CD1c-positive myeloid dendritic cell (primary cell): ENCODE results near the gene S100P.

Experiments
- DNase-seq: peaks from one replicate; pipeline ENCODE4 v3.0.0-alpha.2; 2016; ENCODE audit errors: extremely low spot score

S100P gene

DNA sequence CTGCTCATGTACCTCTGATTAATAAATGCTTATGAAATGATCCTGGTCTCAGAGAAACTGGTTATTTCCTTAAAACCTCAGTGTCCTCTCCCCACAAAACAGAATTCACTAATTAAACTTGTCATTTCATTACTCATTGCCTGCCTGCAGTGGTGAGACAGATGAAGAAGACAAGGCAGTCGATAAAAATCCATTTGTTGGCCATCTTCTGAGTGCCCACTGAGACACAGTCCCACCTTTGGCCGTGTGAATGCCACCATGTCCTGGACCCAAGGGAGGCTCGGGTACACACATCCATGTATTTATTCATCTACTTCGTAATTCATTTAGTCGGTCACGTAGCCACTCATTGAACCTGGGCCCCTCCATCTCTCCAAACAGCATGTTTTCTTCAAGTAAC lies 3.5 kb downstream of the S100P start:
- DNase-seq: no peak

- no peak for DNase-seq
Measured at GRCh38 chr4:6699388-6699787, 5.7 kb downstream of the S100P start.

- DNase-seq: no peak
Measured at GRCh38 chr4:6699903-6700302, 6.2 kb downstream of the S100P start.

GRCh38 chr4:6701371-6701770 lies 7.7 kb downstream of the S100P start:
- DNase-seq: no peak

- no peak for DNase-seq
Measured at GRCh38 chr4:6702761-6703160, 9.1 kb downstream of the S100P start.

GRCh38 chr4:6703786-6704185 lies 10.1 kb downstream of the S100P start:
- no peak for DNase-seq

DNA sequence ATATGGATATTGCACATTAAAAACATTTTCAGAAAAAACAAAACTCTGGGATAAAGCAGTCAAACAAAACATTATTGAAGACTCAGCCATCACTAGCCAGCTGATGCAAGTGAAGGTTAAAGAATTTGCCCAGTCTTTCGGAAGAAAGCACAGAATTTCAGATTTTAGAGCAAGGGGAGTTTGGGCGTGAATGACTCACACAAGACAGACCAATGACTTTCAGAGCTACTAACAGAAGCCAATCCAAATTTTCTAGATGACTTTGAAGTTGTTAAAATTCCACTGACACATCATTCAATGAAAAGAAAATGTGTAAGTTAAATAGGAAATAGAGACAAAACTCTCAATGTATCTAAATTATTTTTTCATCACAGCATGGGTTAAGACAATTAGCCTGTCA lies 12.0 kb downstream of the S100P start:
- DNase-seq: no peak

- no peak for DNase-seq
Measured at GRCh38 chr4:6706173-6706572, 12.5 kb downstream of the S100P start.

DNA sequence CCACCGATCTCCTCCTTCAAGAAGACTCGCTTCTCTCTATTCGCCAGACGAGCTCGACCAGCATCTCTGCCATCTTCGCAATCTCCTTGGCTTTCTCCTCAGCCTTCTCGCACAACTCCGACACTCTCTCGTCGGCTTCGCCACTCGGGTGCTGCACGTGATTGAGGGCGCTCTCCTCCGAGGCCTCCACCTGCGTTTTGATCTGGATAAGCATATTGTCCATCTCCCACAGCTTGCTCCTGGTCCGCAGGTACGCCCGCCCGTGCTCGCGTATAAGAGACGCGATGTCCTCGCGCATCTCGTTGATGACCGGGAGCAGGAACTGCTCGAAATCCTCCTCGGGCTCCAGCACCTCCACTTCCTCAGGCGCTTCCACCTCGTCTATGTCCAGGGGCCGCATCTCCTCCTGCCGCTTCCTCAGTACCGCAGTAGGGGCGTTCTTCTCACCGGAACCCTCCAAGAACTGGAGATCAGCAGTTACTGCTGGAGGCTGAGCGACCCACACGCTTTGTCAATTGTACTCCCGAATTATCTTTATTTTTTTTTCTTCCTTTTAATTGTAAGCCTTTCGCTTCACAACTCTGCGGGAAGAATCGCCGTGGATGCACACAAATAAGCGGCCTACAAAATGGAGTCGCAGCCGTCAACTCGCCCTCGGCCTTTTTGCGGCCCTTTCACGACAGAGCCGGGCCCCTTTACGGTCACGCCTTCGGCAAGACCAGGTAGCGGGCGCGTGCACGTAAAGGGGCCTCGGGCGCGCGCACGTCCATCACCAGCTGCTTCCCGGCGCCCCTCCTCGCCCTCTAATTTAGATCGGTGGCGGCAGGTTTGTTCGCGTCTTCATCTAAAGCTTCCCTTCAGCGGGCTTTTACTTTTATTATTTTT lies 15.8 kb downstream of the S100P start, which contains the start of gene MRFAP1L1:
MRFAP1L1 (minus strand) TSS at position 636 of the 885 bp plus-strand sequence; CDS start at position 400, 236 bp downstream.
- peak; percentile 98 for DNase-seq

DNA sequence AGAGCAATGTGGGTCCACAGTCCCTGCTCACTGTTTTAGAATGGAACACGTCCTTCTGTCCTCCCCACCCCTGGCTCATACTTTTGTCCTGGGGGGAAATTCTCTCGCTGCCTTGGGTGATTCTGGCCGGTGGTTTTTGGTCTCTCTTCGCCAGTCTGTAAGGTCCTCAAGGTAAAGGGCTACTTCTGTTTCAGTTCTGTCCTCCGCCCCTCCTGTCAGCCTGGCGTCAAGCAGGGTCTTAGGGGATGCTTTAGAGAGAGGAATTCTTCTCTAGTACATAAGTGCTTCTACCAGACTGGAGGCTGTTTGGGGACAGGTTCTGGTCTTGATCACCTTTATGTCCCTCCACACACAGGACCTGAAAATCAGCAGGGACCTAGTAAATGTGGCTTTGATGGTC lies 16.6 kb downstream of the S100P start:
- DNase-seq: no peak

- DNase-seq: peak; percentile 44
Measured at GRCh38 chr4:6710996-6711395, 17.3 kb downstream of the S100P start.

GRCh38 chr4:6714954-6715353 lies 21.3 kb downstream of the S100P start:
- DNase-seq: peak; percentile 70

GRCh38 chr4:6715704-6716017 lies 22.0 kb downstream of the S100P start:
- DNase-seq: no peak

DNA sequence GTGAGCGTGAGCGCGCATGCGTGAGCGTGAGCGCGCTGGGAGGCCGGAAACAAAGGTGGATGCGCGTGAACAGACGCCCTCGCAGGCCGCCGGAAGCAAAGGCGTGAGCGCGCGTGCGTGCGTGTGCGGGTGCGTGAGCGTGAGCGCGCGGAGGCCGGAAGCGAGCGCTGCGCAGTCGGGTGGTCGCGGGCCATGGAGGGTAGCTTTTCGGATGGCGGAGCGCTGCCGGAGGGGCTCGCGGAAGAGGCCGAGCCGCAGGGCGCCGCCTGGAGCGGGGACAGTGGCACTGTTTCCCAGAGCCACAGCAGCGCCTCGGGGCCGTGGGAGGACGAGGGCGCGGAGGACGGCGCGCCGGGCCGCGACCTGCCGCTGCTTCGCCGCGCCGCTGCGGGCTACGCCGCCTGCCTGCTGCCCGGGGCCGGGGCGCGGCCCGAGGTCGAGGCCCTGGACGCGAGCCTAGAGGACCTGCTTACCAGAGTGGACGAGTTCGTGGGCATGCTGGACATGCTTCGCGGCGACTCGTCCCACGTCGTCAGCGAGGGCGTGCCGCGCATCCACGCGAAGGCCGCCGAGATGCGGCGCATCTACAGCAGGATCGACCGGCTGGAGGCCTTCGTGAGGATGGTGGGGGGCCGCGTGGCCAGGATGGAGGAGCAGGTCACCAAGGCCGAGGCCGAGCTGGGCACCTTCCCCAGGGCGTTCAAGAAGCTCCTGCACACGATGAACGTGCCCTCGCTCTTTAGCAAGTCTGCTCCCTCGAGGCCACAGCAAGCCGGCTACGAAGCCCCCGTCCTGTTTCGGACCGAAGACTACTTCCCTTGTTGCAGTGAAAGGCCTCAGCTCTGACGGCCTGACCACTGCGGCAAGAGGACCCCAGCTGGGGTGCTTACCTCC lies 22.6 kb downstream of the S100P start, which contains the start of gene BLOC1S4:
BLOC1S4 (plus strand) TSS at position 157 of the 894 bp plus-strand sequence; CDS start at position 193, 36 bp downstream.
- DNase-seq: peak; percentile 94

DNA sequence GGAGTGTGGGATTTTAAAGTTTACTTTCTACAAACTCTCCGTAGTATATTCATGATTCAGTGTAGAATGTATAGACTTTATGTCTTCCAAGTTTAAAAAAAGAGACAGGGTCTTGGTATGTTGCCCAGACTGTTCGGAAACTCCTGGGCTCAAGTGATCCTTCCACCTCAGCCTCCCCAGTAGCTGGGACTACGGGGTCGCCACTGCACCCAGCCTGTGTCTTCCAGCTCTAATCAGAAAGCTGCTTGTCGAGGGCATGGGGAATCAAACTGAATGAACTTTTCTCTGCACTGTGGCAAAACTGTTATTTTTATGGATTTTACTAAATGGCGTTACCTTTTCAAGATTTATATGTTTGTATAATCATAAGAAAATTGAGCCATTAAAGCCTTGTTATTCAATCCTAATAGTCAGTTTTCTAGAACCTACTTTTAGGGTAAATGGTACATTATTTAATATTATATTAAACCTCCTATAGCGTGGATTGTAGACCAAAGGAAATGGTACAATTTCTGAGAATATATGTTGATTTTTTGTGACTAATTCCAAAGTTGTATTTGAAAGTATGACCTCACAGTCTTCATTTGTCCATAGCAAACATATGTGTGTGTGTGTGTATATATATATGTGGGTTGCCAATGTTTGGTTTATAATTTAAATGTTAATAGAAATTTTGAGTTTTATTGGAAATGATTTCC lies 23.4 kb downstream of the S100P start:
- DNase-seq: no peak

DNA sequence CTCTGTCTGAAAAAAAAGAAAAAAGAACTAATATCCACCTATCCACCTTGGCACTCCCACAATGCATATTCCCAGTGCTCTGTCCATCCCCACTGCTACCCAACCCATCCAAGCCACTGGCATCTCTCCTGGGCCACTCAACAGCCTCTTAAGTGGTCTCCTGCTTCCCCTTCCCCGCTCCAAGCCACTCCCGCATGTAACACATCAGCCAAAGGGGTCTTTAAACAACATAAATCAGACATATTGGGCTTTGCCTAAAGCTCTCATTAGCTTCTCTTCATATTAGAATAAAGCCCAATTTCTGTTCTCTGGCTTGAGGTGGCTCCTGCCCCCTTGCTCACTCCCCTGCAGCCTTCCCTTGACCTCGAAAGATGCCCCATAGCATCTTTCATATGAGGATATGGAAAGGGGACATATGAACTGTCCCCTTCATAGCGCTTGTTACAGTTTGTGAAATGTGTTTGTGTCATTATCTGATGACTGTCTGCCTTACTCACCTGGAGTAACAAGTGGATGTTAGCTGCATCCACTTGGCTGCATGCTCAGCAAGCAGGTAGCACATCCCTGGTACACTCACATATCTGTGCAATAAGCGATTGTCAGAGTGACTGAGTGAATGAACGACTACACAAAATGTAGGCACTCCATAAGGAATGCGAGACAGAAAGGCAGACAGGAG lies 25.4 kb downstream of the S100P start:
- no peak for DNase-seq

DNA sequence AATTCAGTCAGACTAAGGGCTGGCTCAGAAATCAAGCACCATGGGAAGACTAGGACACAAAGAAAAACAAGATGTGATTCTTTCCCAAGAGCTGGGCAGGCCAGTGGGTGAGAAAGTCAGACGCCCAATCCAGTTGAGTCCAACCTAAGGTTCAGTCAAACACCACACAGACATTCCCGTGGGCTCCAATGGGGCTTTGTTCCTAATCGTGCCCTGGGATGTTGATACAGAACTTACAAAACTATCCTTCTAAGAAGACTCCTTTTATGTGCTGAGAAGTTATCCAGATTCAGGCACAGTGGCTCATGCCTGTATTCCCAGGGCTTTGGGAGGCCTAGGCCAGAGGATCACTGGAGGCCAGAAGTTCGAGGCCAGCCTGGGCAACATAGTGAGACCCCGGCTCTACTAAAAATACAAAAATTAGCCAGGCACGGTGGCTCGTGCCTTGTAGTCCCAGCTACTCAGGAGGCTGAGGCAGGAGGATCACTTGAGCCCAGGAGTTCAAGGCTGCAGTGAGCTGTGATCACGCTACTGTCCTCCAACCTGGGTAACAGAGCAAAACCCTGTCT lies 26.0 kb downstream of the S100P start:
- DNase-seq: no peak

DNA sequence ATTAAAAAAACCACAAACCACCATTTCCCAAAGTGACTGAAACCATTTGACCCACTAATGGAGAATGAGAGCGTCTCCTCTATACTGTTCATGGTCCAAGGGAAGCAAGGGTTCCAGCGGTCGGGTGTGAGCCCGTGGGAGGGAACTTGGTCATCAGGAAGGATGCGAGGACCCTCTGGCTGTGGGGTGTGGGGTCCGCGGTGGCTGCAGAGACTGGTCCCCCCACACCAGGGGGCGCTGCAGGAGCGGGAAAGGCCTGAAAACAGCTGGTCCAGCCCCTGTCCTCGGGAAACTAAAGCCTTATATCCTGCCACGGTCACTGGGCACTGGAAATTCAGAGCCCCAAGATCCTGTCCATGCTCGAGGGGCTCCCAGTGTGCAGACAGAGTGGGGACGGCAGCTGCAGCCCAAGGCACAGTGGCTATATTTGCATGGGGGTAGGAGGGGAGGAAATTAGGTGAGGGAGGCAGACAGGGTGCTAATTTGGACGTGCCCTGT lies 26.6 kb downstream of the S100P start:
- DNase-seq: peak; percentile 86

GRCh38 chr4:6721121-6721520 lies 27.4 kb downstream of the S100P start:
- no peak for DNase-seq

DNA sequence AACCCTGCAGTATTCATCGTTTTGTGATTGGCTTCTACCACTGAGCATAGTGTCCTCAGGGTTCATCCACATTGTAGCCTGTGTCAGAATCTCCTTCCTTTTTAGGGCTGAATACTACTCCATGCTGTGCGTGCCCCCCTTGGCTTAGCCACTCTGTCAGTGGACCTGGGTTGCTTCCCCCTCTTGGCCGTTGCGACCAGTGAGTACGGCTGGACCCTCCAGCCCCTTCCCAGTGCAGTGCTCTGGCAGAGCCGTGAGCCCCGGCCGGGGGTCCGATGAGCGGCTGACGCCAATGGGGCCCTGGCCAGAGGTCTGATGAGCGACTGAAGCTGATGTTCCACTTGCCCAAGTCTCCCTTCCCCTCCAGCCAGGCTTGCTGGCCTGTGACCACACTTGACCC lies 29.2 kb downstream of the S100P start:
- DNase-seq: no peak

- no peak for DNase-seq
Measured at GRCh38 chr4:6723851-6724250, 30.2 kb downstream of the S100P start.
